COLO668 (cell line): Measurements from ENCODE around the gene ZNF883.

ENCODE experiments used
- DNase-seq: peaks from one replicate; lab custom pipeline; 2025; ENCODE audit not compliant: unreplicated experiment; lab: John Stamatoyannopoulos, UW

Gene ZNF883

DNA sequence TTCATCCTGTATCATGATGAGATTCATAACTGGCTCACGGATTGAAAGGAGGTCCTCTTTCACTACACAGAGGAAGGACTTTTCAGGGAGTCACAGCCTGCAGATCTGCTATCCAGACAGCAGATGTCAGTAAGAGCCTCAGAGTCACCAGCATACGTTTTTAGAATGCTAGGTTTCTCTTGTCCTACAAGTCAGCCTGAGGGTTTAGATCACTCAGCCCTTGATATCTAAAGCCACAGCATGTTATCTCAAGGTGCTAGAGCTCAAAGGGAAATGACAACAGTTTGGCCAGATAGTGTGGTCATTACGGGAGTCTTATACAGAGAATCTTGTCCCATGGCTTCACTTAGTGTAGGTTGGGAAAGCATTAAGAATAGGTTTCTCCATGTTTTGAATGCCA is 90.4 kb downstream of the ZNF883 start:
- no peak for DNase-seq

DNA sequence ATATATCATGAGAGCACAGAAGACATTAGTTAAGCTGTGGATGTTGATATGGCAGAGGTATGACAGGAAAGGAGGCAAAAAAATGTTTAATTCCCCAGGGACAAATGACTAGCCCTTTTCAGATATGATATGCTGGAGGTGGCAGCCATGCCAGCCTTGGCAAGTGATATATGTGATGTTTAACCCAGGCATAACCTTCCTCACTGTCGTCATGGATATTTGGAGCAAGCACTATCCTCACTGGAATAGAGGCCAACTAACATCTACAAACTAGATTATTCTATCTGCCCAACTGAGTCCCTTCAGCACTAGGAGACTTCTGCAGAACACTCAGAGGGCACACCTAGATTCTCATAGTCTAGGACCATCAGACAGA is 94.0 kb downstream of the ZNF883 start:
- DNase-seq: no peak

GRCh38 chr9:112917047-112917986 is 94.7 kb downstream of the ZNF883 start:
- no peak for DNase-seq

- DNase-seq: no peak
Observed at GRCh38 chr9:112914524-112914923, 97.5 kb downstream of the ZNF883 start.

- DNase-seq: no peak
Observed at GRCh38 chr9:112913326-112913725, 98.7 kb downstream of the ZNF883 start.

DNA sequence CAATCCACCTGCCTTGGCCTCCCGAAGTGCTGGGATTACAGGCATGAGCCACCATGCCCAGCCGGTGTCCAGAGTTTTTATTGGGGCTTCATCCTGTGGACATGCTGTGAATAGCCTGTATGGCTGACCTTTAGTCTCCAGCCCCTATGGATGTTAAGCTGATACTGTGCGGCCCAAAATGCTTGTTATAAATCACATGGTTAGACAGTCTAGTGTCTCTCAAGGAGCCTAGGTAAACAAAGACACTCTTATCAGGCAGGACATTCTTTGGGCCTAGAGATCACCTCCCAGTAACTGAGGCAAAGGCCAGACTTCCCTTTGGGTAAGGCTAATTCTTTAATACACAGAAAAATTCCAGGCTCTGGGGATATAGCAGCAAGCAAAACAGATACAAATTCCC is 99.4 kb downstream of the ZNF883 start:
- no peak for DNase-seq

GRCh38 chr9:112911736-112912135 is 100.3 kb downstream of the ZNF883 start:
- no peak for DNase-seq
